HepG2 (cell line): ENCODE measurements around the gene ZMIZ1. TPM values are rescaled to one million over a fixed set of nuclear protein-coding genes. Genes with fewer than 3 reads are reported as not detected.

ENCODE experiments used
- ATAC-seq: fragments of 200-7000 bp; cut with Tn5 transposase; 3 replicates; pipeline ENCODE4 v1.9.1; 2020; ENCODE audit warnings: mild to moderate bottlenecking, moderate library complexity
- BruUV-seq: library from RNA; stranded (reverse); fragments of 400-500 nt; replicated peaks from 2 replicates; lab custom pipeline; 2021; lab: Mats Ljungman, UMichigan
- CTCF ChIA-PET: fragments of 300-600 bp; formaldehyde crosslinking; extraction: SDS; loops from one replicate; lab custom pipeline; 2021; ENCODE audit warnings: low total read pairs, inconsistent platforms, low intra/inter-chr PET ratio; lab: Yijun Ruan, JAX
- POLR2A ChIA-PET: fragments of 350-600 bp; sonication (Branson Sonifier 250); formaldehyde crosslinking; loops from one replicate; lab custom pipeline; 2020; ENCODE audit warnings: antibody characterized with exemption, inconsistent platforms; lab: Yijun Ruan, JAX
- DNase-seq: peaks from one replicate; pipeline ENCODE4 v3.0.0-alpha.2; 2015; ENCODE audit warnings: low spot score
- FAIRE-seq: peaks from 3 replicates; lab custom pipeline; 2011; peaks lifted over from hg19 to GRCh38; lab: Jason Lieb, UNC
- H2AFZ ChIP-seq: one replicate; pipeline ENCODE4 v1.6.1; 2011; ENCODE audit warnings: low read length, inconsistent platforms
- H3K27ac ChIP-seq: fragments of 300-600 bp; 3 replicates; pipeline ENCODE4 v1.8.0; 2011; ENCODE audit warnings: mixed run types, mild to moderate bottlenecking, mixed read lengths, low read length, inconsistent platforms; ENCODE audit not compliant: insufficient read depth; ENCODE audit errors: extremely low read length
- H3K27me3 ChIP-seq, 2 experiments: fragments of 200-600 bp in 1 of 2; 2 replicates in 1 of 2; 3 replicates in 1 of 2; pipeline versions ENCODE4 v1.6.0 to v1.8.0; 2011; ENCODE audit warnings: low read length in 2 of 2, mild to moderate bottlenecking in 2 of 2, moderate library complexity in 2 of 2, inconsistent platforms in 1 of 2; ENCODE audit not compliant: insufficient read depth in 2 of 2, control insufficient read depth in 1 of 2
- H3K36me3 ChIP-seq, 2 experiments: fragments of 200-600 bp in 1 of 2; replicated peaks in 1 of 2; 2 replicates in 1 of 2; 3 replicates in 1 of 2; pipeline versions ENCODE4 v1.5.1 to v1.8.0; 2011; ENCODE audit warnings: low read length in 2 of 2, inconsistent platforms in 1 of 2; ENCODE audit not compliant: insufficient read depth in 2 of 2, control insufficient read depth in 1 of 2
- H3K4me1 ChIP-seq: 2 replicates; pipeline ENCODE4 v1.5.1; 2012; ENCODE audit warnings: low read length, inconsistent platforms; ENCODE audit not compliant: insufficient read depth
- H3K4me2 ChIP-seq: 2 replicates; pipeline ENCODE4 v1.6.0; 2011; ENCODE audit warnings: low read depth, low read length, inconsistent platforms
- H3K4me3 ChIP-seq, 3 experiments: fragments of 200-600 bp in 1 of 3; sonication (generic), shearing (Covaris generic) in 1 of 3; replicated peaks in 1 of 3; 2 replicates each; pipeline ENCODE4 v1.5.1; 2011 to 2016; ENCODE audit warnings: low read length in 3 of 3, inconsistent platforms in 2 of 3, low read depth in 2 of 3, mild to moderate bottlenecking in 2 of 3, control low read depth in 1 of 3, mixed read lengths in 1 of 3; ENCODE audit not compliant: insufficient read depth in 1 of 3
- H3K79me2 ChIP-seq: one replicate; pipeline ENCODE4 v1.6.1; 2011; ENCODE audit warnings: low read length, inconsistent platforms; ENCODE audit not compliant: insufficient read depth
- H3K9ac ChIP-seq: 2 replicates; pipeline ENCODE4 v1.6.0; 2011; ENCODE audit warnings: mild to moderate bottlenecking, low read depth, low read length, inconsistent platforms; ENCODE audit not compliant: insufficient read depth
- H3K9me3 ChIP-seq: 2 replicates; pipeline ENCODE4 v1.5.1; 2012; ENCODE audit warnings: mild to moderate bottlenecking, low read length
- H4K20me1 ChIP-seq: 2 replicates; pipeline ENCODE4 v1.6.0; 2011; ENCODE audit warnings: inconsistent platforms, mild to moderate bottlenecking, low read length, moderate library complexity; ENCODE audit not compliant: insufficient read depth
- CBX1 ChIP-seq: IDR thresholded peaks from one replicate; pipeline ENCODE4 v1.6.1; 2016; ENCODE audit warnings: antibody characterized with exemption, low read depth
- IRF9 ChIP-seq: sonication (generic); formaldehyde crosslinking; IDR thresholded peaks from 2 replicates; pipeline ENCODE4 v1.8.0; 2022; ENCODE audit warnings: missing genetic modification reagents, mild to moderate bottlenecking, borderline replicate concordance
- NR0B2 ChIP-seq: sonication (generic); formaldehyde crosslinking; IDR thresholded peaks from 2 replicates; pipeline ENCODE4 v1.4.0; 2020; ENCODE audit warnings: mild to moderate bottlenecking, missing genetic modification reagents
- RBFOX2 ChIP-seq: fragments of 200-400 bp; formaldehyde crosslinking; IDR thresholded peaks from 2 replicates; pipeline ENCODE4 v1.6.1; 2017; ENCODE audit warnings: low read depth, mild to moderate bottlenecking, low read length
- THAP9 ChIP-seq: sonication (generic); formaldehyde crosslinking; IDR thresholded peaks from 2 replicates; pipeline ENCODE4; 2020; ENCODE audit warnings: missing genetic modification reagents, mild to moderate bottlenecking, borderline replicate concordance
- ZNF326 ChIP-seq: sonication (generic); formaldehyde crosslinking; IDR thresholded peaks from 2 replicates; pipeline ENCODE4 v1.4.0; 2020; ENCODE audit warnings: missing genetic modification reagents, borderline replicate concordance
- ZNF414 ChIP-seq: sonication (generic); formaldehyde crosslinking; IDR thresholded peaks from 2 replicates; pipeline ENCODE4 v1.5.0; 2020; ENCODE audit warnings: missing genetic modification reagents
- WGBS: methylation state at CpG from one replicate; pipeline ENCODE4 v1.1.6; 2017; ENCODE audit warnings: low lambda C conversion rate; 5-methylcytosine and 5-hydroxymethylcytosine counted together
- in situ Hi-C: cut with HindIII; loops from 2 replicates; pipeline ENCODE4 v1.10.0; 2017; ENCODE audit warnings: low pct_unique_long_range_greater_than_20kb; ENCODE audit not compliant: extremely low pct_ligation_motif_present
- intact Hi-C: fragments of 100-400 bp; cut with micrococcal nuclease; formaldehyde crosslinking; loops from one replicate; pipeline ENCODE4 v1.10.0; 2022; ENCODE audit not compliant: unreplicated experiment
- polyA plus RNA-seq, 8 experiments: library from polyadenylated mRNA; depleted of rRNA in 3 of 8; stranded (reverse) in 7 of 8; unstranded in 1 of 8; fragments of >200 nt; fragmentation: Illumina TruSeq in 4 of 8; extraction: Trizol in 4 of 8; gene quantifications; 2 replicates each; pipeline versions ENCODE4 v1.2.1 to v1.2.3, GENCODE V29; 2011 to 2016; ENCODE audit warnings: low read depth in 4 of 8, missing spikeins in 1 of 8, mixed read lengths in 1 of 8; ENCODE audit not compliant: insufficient read depth in 1 of 8
- total RNA-seq, 5 experiments: library from RNA; depleted of rRNA; stranded (reverse); fragments of >200 nt; fragmentation: Illumina TruSeq; extraction: Trizol; gene quantifications; 2 replicates each; pipeline ENCODE4 v1.2.3, GENCODE V29; 2016; ENCODE audit warnings: low read depth in 1 of 5

Gene ZMIZ1
- total and polyA plus RNA-seq, 2 of the 13 experiments (the other 11 are each of a cell fraction or from before 2014, with no cell fraction given): 5.3 to 10.2 TPM

- TF ChIP-seq RBFOX2 (peak; percentile 37; the same call in 1 of the 2 replicates), ZNF326 (CRISPR knock-in tag) (no peak), ZNF414 (CRISPR knock-in tag) (peak; percentile 74; the same call in 1 of the 2 replicates), CBX1 (peak; percentile 51), IRF9 (CRISPR knock-in tag) (no peak), NR0B2 (0 out of 2 replicates have a peak, but pooled peaks have one; percentile 59)
Observed at GRCh38 chr10:79335470-79336235, 266.9 kb downstream of the ZMIZ1 start (continued).

GRCh38 chr10:79336276-79336675 lies 267.5 kb downstream of the ZMIZ1 start:
- FAIRE-seq: no peak
- POLR2A ChIA-PET: interaction anchor here (0.6 to 5.3 kb wide), 11 partner anchors 11 to 48 kb away, joined by 3 to 134 read pairs (median 6); partner anchors contain the start of gene PPIF
- TSS peak; percentile 92 for BruUV-seq
- TF ChIP-seq THAP9 (CRISPR knock-in tag): no peak

More at GRCh38 chr10:79336276-79336675, 267.5 kb downstream of the ZMIZ1 start:
- ATAC-seq (no peak; the same call in 2 of the 3 replicates), DNase-seq (no peak)
- in situ Hi-C loops: no loop called here
- peaks cover 72% of the 10 kb centered on the region for H3K4me1 ChIP-seq
- H2AFZ ChIP-seq: no peak overlapping the region
- H3K4me2 ChIP-seq: peak overlapping the region; percentile 85
- no peaks in the 10 kb centered on the region for H4K20me1 ChIP-seq
- no peaks in the 10 kb centered on the region for H3K9me3 ChIP-seq
- CTCF ChIA-PET: no interaction called here
- no peaks in the 10 kb centered on the region for H3K79me2 ChIP-seq
- no peaks in the 10 kb centered on the region for H3K27me3 ChIP-seq
- no peaks in the 10 kb centered on the region for H3K36me3 ChIP-seq
- peak overlapping the region in 1 of 3 experiments; percentile 66; a peak in 2 of 6 replicates for H3K4me3 ChIP-seq
- WGBS: 60% methylated on average over 3 of the region's 3 CpGs
- peak overlapping the region; percentile 84 for H3K9ac ChIP-seq
- peak overlapping the region; percentile 98 for H3K27ac ChIP-seq
- intact Hi-C loops: no loop called here
